ENCODE measurements around the gene MTX3.

Gene MTX3, protein sequence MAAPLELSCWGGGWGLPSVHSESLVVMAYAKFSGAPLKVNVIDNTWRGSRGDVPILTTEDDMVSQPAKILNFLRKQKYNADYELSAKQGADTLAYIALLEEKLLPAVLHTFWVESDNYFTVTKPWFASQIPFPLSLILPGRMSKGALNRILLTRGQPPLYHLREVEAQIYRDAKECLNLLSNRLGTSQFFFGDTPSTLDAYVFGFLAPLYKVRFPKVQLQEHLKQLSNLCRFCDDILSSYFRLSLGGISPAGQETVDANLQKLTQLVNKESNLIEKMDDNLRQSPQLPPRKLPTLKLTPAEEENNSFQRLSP

DNA sequence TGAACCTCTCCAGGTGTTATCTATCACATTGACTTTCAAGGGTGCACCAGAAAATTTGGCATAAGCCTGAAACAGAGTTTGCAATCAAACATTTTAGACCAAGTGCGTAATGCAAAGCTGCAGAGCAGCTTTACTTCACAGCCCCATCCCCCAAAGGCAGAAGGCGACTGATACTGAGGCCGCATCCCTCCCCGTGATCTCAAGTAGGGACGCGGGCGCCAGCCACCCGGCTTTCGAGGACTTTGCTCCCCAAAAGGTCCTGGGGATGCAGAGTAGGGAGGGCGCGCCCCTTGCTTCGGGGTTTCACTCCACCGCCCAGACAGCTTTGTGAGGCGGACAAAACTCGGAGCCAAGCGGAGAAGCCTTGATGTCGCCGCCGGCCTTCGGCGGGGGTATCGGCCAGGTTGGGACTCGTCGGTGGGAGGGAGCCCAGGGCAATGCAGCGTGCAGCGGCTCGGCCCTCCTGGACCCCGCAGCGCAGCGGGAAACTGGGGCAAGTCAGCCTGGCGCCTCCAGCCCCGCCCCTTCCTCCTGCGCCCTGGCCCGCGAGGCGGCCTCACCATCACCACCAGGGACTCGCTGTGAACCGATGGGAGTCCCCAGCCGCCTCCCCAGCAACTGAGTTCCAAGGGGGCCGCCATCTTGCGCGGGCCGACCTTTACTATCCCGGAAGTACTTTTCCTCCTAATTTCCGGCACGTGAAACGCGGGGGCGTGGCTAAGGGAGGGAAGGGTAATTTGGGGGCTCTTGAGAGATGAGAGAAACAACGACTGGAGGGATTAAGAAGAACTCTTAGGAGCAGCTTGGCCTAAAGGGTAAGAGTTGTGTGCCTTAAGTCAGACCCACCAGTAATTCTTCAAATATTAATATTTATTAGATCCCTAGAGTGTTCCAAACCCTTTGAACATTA lies at the start of gene MTX3:
MTX3 (minus strand) TSS at position 665 of the 910 bp plus-strand sequence; CDS start at position 641, 24 bp downstream.
- DNase-seq = peak; percentile 84 to 87

- no peak for DNase-seq
Measured at GRCh38 chr5:80039650-80040049, 48.6 kb upstream of the MTX3 start.

GRCh38 chr5:80037366-80037765 lies 46.3 kb upstream of the MTX3 start:
- DNase-seq = no peak

GRCh38 chr5:80036615-80037014 lies 45.6 kb upstream of the MTX3 start:
- DNase-seq = no peak

DNA sequence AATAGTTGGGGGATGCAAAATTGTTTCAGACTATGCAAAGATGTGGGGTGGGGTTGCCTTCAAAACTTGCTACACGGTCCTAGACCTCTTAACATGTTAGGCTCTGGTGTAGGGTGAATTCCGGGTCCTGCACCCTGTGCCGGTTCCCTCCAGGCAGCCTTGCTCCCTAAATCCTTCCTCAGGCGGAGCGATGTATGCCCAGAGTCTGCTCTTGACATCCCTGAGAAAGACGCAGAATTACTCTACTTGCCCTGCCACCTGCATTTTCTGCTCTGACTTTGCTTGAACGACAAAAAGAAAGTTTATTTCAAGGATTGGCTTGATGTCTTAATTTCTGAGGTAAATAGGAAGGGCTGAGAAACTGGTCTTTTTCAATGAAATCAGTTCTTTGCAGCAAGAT lies 44.8 kb upstream of the MTX3 start:
- DNase-seq = no peak

- DNase-seq = no peak
Measured at GRCh38 chr5:80034962-80035821, 44.1 kb upstream of the MTX3 start, which contains the start of gene THBS4. Gene THBS4, plus strand, starts transcription at chr5:80035348. Its CDS starts 190 bp downstream, at chr5:80035538.

DNA sequence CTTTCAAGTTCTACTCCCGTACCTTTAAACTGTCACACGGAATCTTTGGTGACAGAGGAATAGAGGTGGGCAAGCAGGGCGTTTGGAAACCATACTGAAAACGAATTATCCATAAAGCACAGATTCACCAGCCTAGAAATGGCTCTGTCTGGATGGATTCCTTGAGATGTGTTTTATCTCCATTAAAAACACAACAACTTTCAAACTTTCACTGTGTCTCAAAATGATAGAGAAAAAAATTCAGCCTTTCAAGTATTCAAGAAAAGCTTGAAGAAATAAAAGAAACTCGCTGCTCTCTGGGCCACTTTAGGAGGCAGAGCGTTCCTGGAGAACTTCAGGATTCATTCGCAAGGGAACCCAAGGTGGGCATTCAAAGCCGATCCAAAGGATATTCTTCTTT lies 43.5 kb upstream of the MTX3 start:
- DNase-seq = no peak

DNA sequence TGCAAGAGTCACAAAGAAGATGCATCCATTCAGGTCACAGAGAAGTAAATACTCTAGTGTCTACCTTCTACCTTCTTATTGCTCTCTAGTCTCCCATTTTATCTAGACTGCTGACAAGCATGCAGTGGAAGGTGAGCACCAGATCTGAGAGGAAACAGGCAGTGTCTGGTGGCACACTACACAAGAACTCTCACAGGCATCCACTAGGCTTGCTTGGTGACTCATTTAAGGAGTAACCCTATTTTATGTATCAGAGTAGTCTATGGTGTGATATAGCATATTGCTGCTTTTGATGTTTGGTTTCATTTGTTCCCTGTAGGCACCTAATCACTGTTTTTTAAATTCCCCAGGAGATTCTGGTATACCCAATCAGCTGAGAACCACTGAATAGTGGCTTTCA lies 42.5 kb upstream of the MTX3 start:
- no peak for DNase-seq

DNA sequence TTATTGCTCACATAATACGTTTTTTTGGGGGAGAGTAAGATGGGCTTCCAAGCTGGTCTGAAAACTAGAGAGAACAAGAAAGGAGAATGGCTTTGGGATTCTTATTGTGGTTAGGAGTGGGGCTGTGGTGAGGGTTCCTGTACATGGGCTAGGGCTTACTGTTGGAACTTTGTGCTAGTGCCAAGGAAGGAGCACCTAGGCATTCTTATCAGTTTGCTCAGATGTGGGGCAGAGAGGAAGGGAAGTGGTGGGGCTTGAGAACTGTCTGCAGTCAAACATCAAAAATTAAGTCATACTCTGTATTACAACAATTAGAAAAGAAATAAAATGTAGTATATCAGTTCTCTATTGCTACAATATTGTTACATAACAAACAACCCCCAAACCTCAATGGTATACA lies 40.0 kb upstream of the MTX3 start:
- no peak for DNase-seq

GRCh38 chr5:80026841-80027240 lies 35.8 kb upstream of the MTX3 start:
- DNase-seq = no peak

GRCh38 chr5:80025069-80025468 lies 34.0 kb upstream of the MTX3 start:
- DNase-seq = no peak

DNA sequence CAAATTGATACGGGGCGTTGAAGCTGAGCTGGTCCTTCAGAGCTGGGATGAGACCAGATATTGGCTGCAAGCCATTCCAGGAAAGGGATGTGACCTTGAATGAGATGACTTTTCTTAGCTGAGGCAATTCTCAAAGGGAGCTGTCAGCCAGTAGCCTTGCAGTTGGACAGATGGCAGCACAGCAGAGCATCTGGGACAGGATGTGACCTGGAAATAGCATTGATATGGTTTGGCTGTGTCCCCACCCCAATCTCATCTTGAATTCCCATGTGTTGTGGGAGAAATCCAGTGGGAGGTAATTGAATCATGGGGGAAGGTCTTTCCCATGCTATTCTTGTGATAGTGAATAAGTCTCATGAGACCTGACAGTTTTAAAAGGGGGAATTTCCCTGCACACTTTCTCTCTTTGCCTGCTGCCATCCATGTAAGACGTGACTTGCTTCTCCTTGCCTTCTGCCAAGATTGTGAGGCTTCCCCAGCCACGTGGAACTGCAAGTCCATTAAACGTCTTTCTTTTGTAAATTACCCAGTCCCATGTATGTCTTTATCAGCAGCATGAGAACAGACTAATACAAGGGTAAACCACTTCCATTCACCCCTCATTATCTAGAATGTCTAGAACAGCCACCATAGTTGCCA lies 19.8 kb upstream of the MTX3 start:
- DNase-seq = peak in 1 of 2 experiments; percentile 33

DNA sequence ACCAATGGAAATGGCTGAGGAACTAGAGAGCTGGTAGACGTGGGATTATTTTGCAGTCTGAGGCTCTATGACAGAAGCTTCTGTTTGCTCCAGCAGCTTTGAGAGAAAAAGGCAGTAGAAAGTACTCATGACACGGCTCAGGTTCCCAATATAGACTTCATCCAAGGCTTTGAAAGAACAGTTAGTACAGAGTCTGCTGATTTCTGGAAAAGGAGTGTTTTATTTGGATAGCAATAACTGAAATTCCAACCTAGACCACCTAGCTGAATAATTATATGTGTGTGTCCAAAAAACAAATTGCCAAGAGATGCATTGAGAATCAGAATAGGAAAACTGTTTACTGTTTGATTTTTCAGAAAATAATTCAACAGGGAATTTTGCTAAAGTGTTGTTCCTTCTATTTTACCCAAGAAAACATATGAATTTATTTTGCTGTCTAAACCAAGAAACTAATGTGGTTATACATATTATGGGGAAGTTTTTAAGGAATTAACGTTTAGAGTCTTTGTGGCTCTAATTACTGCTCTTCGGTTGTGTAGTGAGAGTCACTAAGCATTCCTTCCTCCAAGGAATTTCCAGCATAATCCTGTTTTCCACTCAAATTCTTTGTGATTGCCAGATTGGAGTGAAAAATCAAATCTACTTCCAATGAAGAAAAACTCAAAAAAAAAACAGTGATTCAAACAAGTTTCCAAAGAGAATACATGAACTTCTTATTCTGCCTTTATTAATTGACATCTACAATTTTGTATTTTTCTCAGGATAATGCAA lies 18.1 kb upstream of the MTX3 start:
- no peak for DNase-seq

DNA sequence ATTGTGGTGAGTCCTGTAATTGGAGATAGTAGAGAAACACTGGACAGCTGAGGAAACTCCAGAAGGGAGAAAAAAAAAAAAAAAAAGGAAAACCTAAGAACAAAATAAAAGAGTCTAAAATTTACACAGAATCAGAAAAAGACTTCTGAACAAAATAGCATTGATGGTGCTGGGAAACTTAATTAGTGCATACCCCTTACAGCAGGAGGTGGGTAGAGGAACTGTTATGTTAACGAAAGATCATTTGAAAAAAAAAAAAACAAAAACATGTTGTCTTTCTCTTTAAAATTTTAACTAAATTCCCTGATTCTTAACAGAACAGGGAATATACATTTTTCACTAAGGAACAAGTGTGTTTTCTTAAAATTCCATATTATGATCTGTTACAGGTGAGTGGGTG lies 11.6 kb upstream of the MTX3 start:
- DNase-seq = no peak

- no peak for DNase-seq
Measured at GRCh38 chr5:79999722-80000121, 8.7 kb upstream of the MTX3 start.

GRCh38 chr5:79992891-79993657 lies 2.0 kb upstream of the MTX3 start:
- DNase-seq = no peak

GRCh38 chr5:79990205-79990597 lies 861 bp downstream of the MTX3 start:
- DNase-seq = no peak

DNA sequence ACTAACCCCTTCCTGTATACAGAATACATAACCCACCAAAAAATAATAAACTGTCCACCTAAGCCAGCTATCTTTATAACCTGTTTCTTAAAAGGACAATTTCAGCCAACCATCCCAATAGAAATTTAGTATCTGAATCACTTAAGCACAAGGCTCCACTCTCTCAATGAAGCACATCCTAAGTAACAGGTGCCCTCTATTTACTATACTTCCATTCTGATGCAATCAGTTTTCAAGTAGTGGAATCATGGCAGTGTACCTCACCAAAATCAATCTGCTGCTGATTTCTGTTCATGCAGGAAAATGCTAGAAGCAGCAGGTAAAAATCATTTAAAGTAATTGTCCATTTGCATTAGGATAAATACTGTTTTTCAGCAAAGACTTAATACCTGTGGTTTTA lies 4.8 kb downstream of the MTX3 start:
- no peak for DNase-seq

DNA sequence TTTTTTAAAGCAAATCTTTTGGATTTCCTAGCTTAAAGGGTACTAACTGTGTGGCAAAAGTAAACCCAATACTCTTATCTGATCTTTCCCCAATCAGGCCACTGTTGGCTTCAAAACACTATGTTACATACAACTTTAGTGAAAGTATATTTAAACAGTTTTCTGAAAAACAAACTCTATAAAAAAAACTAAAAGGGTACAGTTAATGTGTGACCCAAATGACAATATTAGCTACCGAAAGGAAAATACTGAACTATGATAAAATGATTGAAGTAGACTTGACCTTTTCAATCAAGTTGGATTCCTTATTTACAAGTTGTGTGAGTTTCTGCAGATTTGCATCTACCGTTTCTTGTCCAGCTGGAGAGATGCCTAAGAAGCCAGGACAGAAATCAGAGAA lies 5.8 kb downstream of the MTX3 start:
- no peak for DNase-seq

DNA sequence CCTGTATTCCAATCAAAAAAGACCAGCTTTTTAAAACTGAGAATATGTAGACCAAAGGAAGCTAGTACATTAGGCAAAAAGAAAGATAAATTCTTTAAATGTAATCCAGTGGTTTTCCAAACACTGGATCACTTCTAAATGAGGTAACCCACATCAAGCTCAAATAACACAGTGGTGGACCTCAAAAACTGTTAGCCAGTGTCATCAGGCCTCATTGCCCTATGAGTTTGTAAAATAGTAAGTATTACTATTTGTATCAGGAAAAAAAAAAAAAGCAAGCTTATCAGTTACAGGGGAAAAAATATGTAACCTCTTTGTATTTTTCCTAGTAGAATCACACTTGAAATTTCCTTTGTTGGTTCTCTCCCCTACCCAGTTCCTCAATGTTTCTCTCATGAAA lies 6.7 kb downstream of the MTX3 start:
- DNase-seq = no peak

DNA sequence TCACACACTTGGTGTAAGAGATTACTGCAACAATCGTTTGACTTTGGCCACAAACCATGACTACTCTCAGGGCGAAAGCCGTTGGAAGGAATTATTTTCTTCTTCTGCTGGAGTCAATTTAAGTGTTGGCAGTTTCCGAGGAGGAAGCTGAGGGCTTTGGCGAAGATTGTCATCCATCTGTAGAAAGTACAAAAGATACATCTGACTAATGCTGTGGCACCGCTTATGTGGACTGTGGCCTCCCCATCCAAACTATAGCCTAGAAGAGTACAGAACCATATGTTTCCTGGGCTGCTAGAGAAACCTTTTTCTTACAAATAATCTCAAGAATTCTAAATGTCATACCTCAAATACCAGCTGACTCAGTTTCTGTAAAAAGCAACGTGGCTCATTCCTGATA lies 7.4 kb downstream of the MTX3 start:
- no peak for DNase-seq
